PC-3 (cell line): ENCODE data around the gene MT1M. TPM values are rescaled to one million over a fixed set of nuclear protein-coding genes. Genes with fewer than 3 reads are reported as not detected.

ENCODE experiments used
- ATAC-seq: fragments of 200-7000 bp; cut with Tn5 transposase; 2 replicates; pipeline ENCODE4 v1.9.1; 2020; ENCODE audit warnings: mild to moderate bottlenecking, moderate library complexity
- BruUV-seq: library from RNA; stranded (reverse); fragments of 400-500 nt; replicated peaks from 2 replicates; lab custom pipeline; 2021; lab: Mats Ljungman, UMichigan
- CTCF ChIA-PET: fragments of 300-600 bp; sonication (Branson Sonifier 250); formaldehyde crosslinking; loops from one replicate; lab custom pipeline; 2022; ENCODE audit warnings: antibody characterized with exemption; lab: Charles Lee
- POLR2A ChIA-PET: fragments of 300-600 bp; sonication (Branson Sonifier 250); formaldehyde crosslinking; loops from one replicate; lab custom pipeline; 2022; ENCODE audit warnings: antibody characterized with exemption; ENCODE audit not compliant: unreplicated experiment; lab: Charles Lee
- DNase-seq: peaks from one replicate; pipeline ENCODE4 v3.0.0-alpha.2; 2015
- H2AFZ ChIP-seq: fragments of 300-600 bp; sonication (generic); 2 replicates; pipeline ENCODE4 v1.6.0; 2016; ENCODE audit warnings: antibody characterized with exemption, low read length
- H3F3A ChIP-seq: fragments of 300-600 bp; sonication (generic); one replicate; pipeline ENCODE4 v1.6.0; 2017; ENCODE audit warnings: antibody characterized with exemption, low read length, control low read depth, mild to moderate bottlenecking; ENCODE audit not compliant: unreplicated experiment
- H3K27ac ChIP-seq: fragments of 300-600 bp; sonication (generic); 2 replicates; pipeline ENCODE4 v1.5.1; 2016; ENCODE audit warnings: mild to moderate bottlenecking, low read length
- H3K27me3 ChIP-seq: fragments of 300-600 bp; sonication (generic); 2 replicates; pipeline ENCODE4 v1.6.1; 2016; ENCODE audit warnings: low read length, mixed read lengths
- H3K36me3 ChIP-seq: fragments of 300-600 bp; sonication (generic); 2 replicates; pipeline ENCODE4 v1.6.1; 2016; ENCODE audit warnings: low read depth, mixed run types, low read length, mixed read lengths
- H3K4me1 ChIP-seq: fragments of 300-600 bp; sonication (generic); 2 replicates; pipeline ENCODE4 v1.5.1; 2016; ENCODE audit warnings: low read length; ENCODE audit not compliant: insufficient read depth
- H3K4me2 ChIP-seq: fragments of 300-600 bp; sonication (generic); 2 replicates; pipeline ENCODE4 v1.6.0; 2016; ENCODE audit warnings: low read length
- H3K4me3 ChIP-seq: fragments of 300-600 bp; sonication (generic); 2 replicates; pipeline ENCODE4 v1.5.1; 2016; ENCODE audit warnings: mild to moderate bottlenecking, low read length, mixed read lengths
- H3K79me2 ChIP-seq: fragments of 300-600 bp; sonication (generic); 2 replicates; pipeline ENCODE4 v1.6.1; 2017; ENCODE audit warnings: low read length, mixed read lengths
- H3K9ac ChIP-seq: fragments of 300-600 bp; sonication (generic); 2 replicates; pipeline ENCODE4 v1.6.0; 2016; ENCODE audit warnings: mild to moderate bottlenecking, low read length
- H3K9me2 ChIP-seq: fragments of 300-600 bp; sonication (generic); replicated peaks from 2 replicates; pipeline ENCODE4 v1.6.1; 2016; ENCODE audit warnings: mixed run types, low read length, mixed read lengths
- H3K9me3 ChIP-seq: fragments of 300-600 bp; sonication (generic); 2 replicates; pipeline ENCODE4 v1.6.1; 2016; ENCODE audit warnings: low read length, mixed read lengths
- H4K20me1 ChIP-seq: fragments of 300-600 bp; sonication (generic); 2 replicates; pipeline ENCODE4 v1.6.1; 2016; ENCODE audit warnings: low read length, mixed read lengths
- EZH2 ChIP-seq: fragments of 300-600 bp; sonication (generic); IDR thresholded peaks from one replicate; pipeline ENCODE4 v1.6.1; 2017; ENCODE audit warnings: antibody characterized with exemption, mild to moderate bottlenecking, low read length; ENCODE audit not compliant: unreplicated experiment
- EZH2phosphoT487 ChIP-seq: fragments of 300-600 bp; sonication (generic); IDR thresholded peaks from 2 replicates; pipeline ENCODE4 v1.6.1; 2018; ENCODE audit warnings: mild to moderate bottlenecking, antibody characterized with exemption, low read length, borderline replicate concordance
- intact Hi-C: fragments of 100-400 bp; cut with micrococcal nuclease; formaldehyde crosslinking; loops from 2 replicates; pipeline ENCODE4 v1.9.0; 2023
- total RNA-seq: library from RNA; depleted of rRNA; stranded (reverse); fragments of >200 nt; gene quantifications from 2 replicates; pipeline ENCODE4 v1.2.3, GENCODE V29; 2014
- TF ChIP-seq, protein P1 (sequence below): fragments of 300-600 bp; sonication (generic); conservative IDR thresholded peaks from 2 replicates; pipeline ENCODE4 v1.5.1; 2017; ENCODE audit warnings: antibody characterized with exemption, low read depth, mild to moderate bottlenecking, low read length

The MT1M gene
- total RNA-seq, 1 experiment from 2014 or later: 1.5 TPM

DNA sequence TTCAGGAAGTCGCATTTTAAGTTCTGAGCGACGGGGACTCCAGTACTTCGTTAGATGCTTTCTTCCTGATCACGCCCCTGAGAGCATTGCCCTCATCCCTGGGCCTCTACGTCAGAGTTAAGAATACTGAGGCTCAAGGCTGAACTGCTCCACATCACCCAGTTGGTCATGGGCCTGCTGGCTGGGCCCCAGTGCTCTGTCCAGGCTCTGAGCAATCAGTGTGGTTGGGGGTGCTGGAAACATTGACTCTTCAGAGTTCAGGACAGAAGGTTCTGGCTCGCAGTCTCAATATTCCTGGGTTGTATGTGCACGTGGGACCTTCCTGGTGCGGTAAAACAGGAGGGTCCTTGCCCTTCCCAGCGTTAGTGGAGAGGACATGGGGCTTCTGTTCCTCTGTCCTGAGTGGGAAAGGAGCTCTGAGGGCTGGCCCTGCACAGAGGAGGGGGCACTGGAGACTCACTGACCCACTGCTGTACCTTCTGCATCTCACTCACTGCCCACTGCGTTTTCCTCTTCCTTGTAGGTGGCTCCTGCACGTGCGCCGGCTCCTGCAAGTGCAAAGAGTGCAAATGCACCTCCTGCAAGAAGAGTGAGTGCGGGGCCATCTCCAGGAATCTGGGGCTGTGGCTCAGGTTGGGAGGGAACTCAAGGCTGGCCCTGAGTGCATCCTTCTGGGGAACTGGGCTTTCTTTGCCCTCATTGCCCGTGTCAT lies 6.4 kb upstream of the MT1M start:
- Histone ChIP-seq H3K79me2 (no peaks in the 10 kb centered on the region), H3K4me3 (no peak overlapping the region), H3K9me3 (no peaks in the 10 kb centered on the region), H3K27ac (no peak overlapping the region), H3F3A (no peaks in the 10 kb centered on the region), H3K9me2 (no peaks in the 10 kb centered on the region), H3K4me1 (peaks cover 9% of the 10 kb centered on the region), H3K9ac (no peak overlapping the region), H2AFZ (no peak overlapping the region), H4K20me1 (no peaks in the 10 kb centered on the region), H3K27me3 (no peaks in the 10 kb centered on the region), H3K4me2 (no peak overlapping the region), H3K36me3 (no peaks in the 10 kb centered on the region)
- intact Hi-C loops: loop anchor here (2.0 kb wide), 1 partner anchor 19 kb away; no protein-coding TSS in a partner anchor
- ChIA-PET CTCF (interaction anchor here (0.9 kb wide), 1 partner anchor 25 kb away, joined by 3 read pairs; no protein-coding TSS in a partner anchor), POLR2A (interaction anchor here (0.6 kb wide), 1 partner anchor 322 kb away, joined by 4 read pairs; no protein-coding TSS in a partner anchor)
- DNase-seq: no peak
- no peak for ATAC-seq
- TF ChIP-seq EZH2phosphoT487 (no peak), EZH2 (no peak)
- TF ChIP-seq, protein P1, sequence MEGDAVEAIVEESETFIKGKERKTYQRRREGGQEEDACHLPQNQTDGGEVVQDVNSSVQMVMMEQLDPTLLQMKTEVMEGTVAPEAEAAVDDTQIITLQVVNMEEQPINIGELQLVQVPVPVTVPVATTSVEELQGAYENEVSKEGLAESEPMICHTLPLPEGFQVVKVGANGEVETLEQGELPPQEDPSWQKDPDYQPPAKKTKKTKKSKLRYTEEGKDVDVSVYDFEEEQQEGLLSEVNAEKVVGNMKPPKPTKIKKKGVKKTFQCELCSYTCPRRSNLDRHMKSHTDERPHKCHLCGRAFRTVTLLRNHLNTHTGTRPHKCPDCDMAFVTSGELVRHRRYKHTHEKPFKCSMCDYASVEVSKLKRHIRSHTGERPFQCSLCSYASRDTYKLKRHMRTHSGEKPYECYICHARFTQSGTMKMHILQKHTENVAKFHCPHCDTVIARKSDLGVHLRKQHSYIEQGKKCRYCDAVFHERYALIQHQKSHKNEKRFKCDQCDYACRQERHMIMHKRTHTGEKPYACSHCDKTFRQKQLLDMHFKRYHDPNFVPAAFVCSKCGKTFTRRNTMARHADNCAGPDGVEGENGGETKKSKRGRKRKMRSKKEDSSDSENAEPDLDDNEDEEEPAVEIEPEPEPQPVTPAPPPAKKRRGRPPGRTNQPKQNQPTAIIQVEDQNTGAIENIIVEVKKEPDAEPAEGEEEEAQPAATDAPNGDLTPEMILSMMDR: no peak
- no TSS peak for BruUV-seq

DNA sequence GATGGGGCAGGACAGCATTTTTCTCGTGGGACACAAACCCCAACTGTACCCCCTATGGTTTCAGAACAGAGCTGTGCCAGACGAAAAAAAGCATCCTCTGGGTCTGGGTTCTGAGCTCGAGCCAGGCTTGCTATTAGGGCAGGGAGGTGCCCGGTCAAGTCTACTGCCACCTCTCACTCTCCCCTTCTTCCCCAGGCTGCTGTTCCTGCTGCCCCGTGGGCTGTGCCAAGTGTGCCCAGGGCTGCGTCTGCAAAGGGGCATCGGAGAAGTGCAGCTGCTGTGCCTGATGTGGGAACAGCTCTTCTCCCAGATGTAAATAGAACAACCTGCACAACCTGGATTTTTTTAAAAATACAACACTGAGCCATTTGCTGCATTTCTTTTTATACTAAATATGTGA lies 5.8 kb upstream of the MT1M start:
- Histone ChIP-seq H3K4me3 (no peak overlapping the region; the same call in 1 of the 2 replicates), H3K4me2 (peak overlapping the region; percentile 72), H3K9ac (peak overlapping the region; percentile 19; the same call in 1 of the 2 replicates), H3F3A (no peaks in the 10 kb centered on the region), H3K9me3 (no peaks in the 10 kb centered on the region), H2AFZ (peak overlapping the region; percentile 76), H3K36me3 (no peaks in the 10 kb centered on the region), H3K79me2 (no peaks in the 10 kb centered on the region), H3K27me3 (no peaks in the 10 kb centered on the region), H3K4me1 (peaks cover 9% of the 10 kb centered on the region), H3K9me2 (no peaks in the 10 kb centered on the region), H3K27ac (peak overlapping the region; percentile 47; the same call in 1 of the 2 replicates), H4K20me1 (no peaks in the 10 kb centered on the region)
- ATAC-seq: peak; percentile 19; the same call in 1 of the 2 replicates
- ChIA-PET POLR2A (interaction anchor here (0.6 kb wide), 1 partner anchor 321 kb away, joined by 4 read pairs; no protein-coding TSS in a partner anchor), CTCF (interaction anchor here (0.9 kb wide), 1 partner anchor 26 kb away, joined by 3 read pairs; no protein-coding TSS in a partner anchor)
- DNase-seq: no peak
- intact Hi-C loops: loop anchor here (2.0 kb wide), 1 partner anchor 20 kb away; no protein-coding TSS in a partner anchor
- no TSS peak for BruUV-seq
- TF ChIP-seq, protein P1: no peak
- TF ChIP-seq EZH2 (no peak), EZH2phosphoT487 (no peak)
